Measurements from ENCODE around the gene RIPK3.
"Not testable (repeated sequence)": the region's sequence is repeated elsewhere in the genome, so short reads cannot be mapped to it uniquely, and the experiment has no call there.

GRCh38 chr14:24387579-24387978 is 47.8 kb upstream of the RIPK3 start:
- TF ChIP-seq EZH2 (IDR thresholded peaks at IDR 0.05; ENCODE audit: low read depth, unreplicated experiment); REST (IDR thresholded peaks at IDR 0.05; ENCODE audit: unreplicated experiment); CTCF (conservative IDR thresholded peaks at IDR 0.05; ENCODE audit: low read depth in 2 of 2); ZNF331 (CRISPR knock-in tag; IDR thresholded peaks at IDR 0.05; ENCODE audit: low read depth); POLR2AphosphoS5 (IDR thresholded peaks at IDR 0.05; ENCODE audit: low read depth); EZH2phosphoT487 (IDR thresholded peaks at IDR 0.05; ENCODE audit: unreplicated experiment); CREB1 (CRISPR knock-in tag; IDR thresholded peaks at IDR 0.05; ENCODE audit: low read depth); ZNF114 (CRISPR knock-in tag; IDR thresholded peaks at IDR 0.05); JUNB (IDR thresholded peaks at IDR 0.05; ENCODE audit: unreplicated experiment); NANOG (IDR thresholded peaks at IDR 0.05; ENCODE audit: borderline replicate concordance); STAT1 (IDR thresholded peaks at IDR 0.05; ENCODE audit: unreplicated experiment); ETS1 (IDR thresholded peaks at IDR 0.05); ZNF462 (CRISPR knock-in tag; IDR thresholded peaks at IDR 0.05): not testable (repeated sequence)
